SK-N-SH treated with all-trans-retinoic acid at 6 μM for 48 hours (cell line): Measurements from ENCODE around the gene ACADL.

ENCODE experiments used
- ATAC-seq: fragments of 200-7000 bp; cut with Tn5 transposase; 3 replicates; pipeline ENCODE4 v1.9.1; 2020; ENCODE audit warnings: mild to moderate bottlenecking, moderate library complexity
- ARNTL ChIP-seq: fragments of 450-650 bp; formaldehyde crosslinking; IDR thresholded peaks from 2 replicates; pipeline ENCODE4 v1.5.0; 2020; ENCODE audit warnings: low read depth, mild to moderate bottlenecking, moderate library complexity, borderline replicate concordance
- BACH2 ChIP-seq: fragments of 250-450 bp; sonication (Bioruptor Pico); IDR thresholded peaks from 2 replicates; pipeline ENCODE4 v1.9.0; 2021; ENCODE audit warnings: mild to moderate bottlenecking, borderline replicate concordance
- CSDC2 ChIP-seq: fragments of 250-450 bp; sonication (Bioruptor Pico); IDR thresholded peaks from 2 replicates; pipeline ENCODE4 v1.5.0; 2020; ENCODE audit warnings: mild to moderate bottlenecking, moderate library complexity
- ESRRG ChIP-seq: fragments of 250-450 bp; sonication (Bioruptor Pico); IDR thresholded peaks from 2 replicates; pipeline ENCODE4 v1.6.1; 2021; ENCODE audit warnings: mild to moderate bottlenecking
- GLIS3 ChIP-seq: fragments of 250-450 bp; sonication (Bioruptor Pico); IDR thresholded peaks from 2 replicates; pipeline ENCODE4 v1.5.0; 2020; ENCODE audit warnings: mild to moderate bottlenecking, moderate library complexity
- ISL1 ChIP-seq: fragments of 250-450 bp; sonication (Bioruptor Pico); IDR thresholded peaks from 2 replicates; pipeline ENCODE4 v2.1.2; 2022; ENCODE audit warnings: mild to moderate bottlenecking, moderate library complexity
- PPARA ChIP-seq: fragments of 250-450 bp; sonication (Bioruptor Pico); IDR thresholded peaks from 2 replicates; pipeline ENCODE4 v1.5.0; 2020; ENCODE audit warnings: mild to moderate bottlenecking, borderline replicate concordance
- SNAI2 ChIP-seq: fragments of 250-450 bp; sonication (Bioruptor Pico); IDR thresholded peaks from 2 replicates; pipeline ENCODE4 v1.5.0; 2020; ENCODE audit warnings: mild to moderate bottlenecking, moderate library complexity
- TCF4 ChIP-seq: fragments of 250-450 bp; sonication (Bioruptor Pico); IDR thresholded peaks from 2 replicates; pipeline ENCODE4 v1.8.0; 2021; ENCODE audit warnings: mild to moderate bottlenecking, moderate library complexity, borderline replicate concordance
- TOX ChIP-seq: fragments of 250-450 bp; sonication (Bioruptor Pico); IDR thresholded peaks from 2 replicates; pipeline ENCODE4 v1.8.0; 2021; ENCODE audit warnings: mild to moderate bottlenecking, moderate library complexity, borderline replicate concordance
- ZC3H10 ChIP-seq: fragments of 250-450 bp; sonication (Bioruptor Pico); IDR thresholded peaks from 2 replicates; pipeline ENCODE4 v1.5.1; 2021; ENCODE audit warnings: mild to moderate bottlenecking, moderate library complexity
- ZFP3 ChIP-seq: fragments of 250-450 bp; sonication (Bioruptor Pico); IDR thresholded peaks from 2 replicates; pipeline ENCODE4 v1.5.0; 2020; ENCODE audit warnings: mild to moderate bottlenecking, moderate library complexity
- ZNF565 ChIP-seq: fragments of 450-650 bp; formaldehyde crosslinking; conservative IDR thresholded peaks from 2 replicates; pipeline ENCODE4 v1.5.0; 2020; ENCODE audit warnings: low read depth, mild to moderate bottlenecking, moderate library complexity
- ZNF70 ChIP-seq: fragments of 450-650 bp; formaldehyde crosslinking; IDR thresholded peaks from 2 replicates; pipeline ENCODE4 v1.5.0; 2020; ENCODE audit warnings: mild to moderate bottlenecking, moderate library complexity
- TF ChIP-seq, protein P1 (sequence below): fragments of 250-450 bp; sonication (Bioruptor Pico); IDR thresholded peaks from 2 replicates; pipeline ENCODE4 v1.5.1; 2021; ENCODE audit warnings: mild to moderate bottlenecking, moderate library complexity
- TF ChIP-seq, protein P2 (sequence below): fragments of 250-450 bp; sonication (Bioruptor Pico); IDR thresholded peaks from 2 replicates; pipeline ENCODE4 v1.5.1; 2020; ENCODE audit warnings: low read depth, mild to moderate bottlenecking, moderate library complexity
- TF ChIP-seq, protein P3 (sequence below): fragments of 250-450 bp; sonication (Bioruptor Pico); IDR thresholded peaks from 2 replicates; pipeline ENCODE4 v1.5.0; 2020; ENCODE audit warnings: mild to moderate bottlenecking, moderate library complexity
- TF ChIP-seq, protein P4 (sequence below): fragments of 250-450 bp; sonication (Bioruptor Pico); IDR thresholded peaks from 2 replicates; pipeline ENCODE4 v1.8.0; 2021; ENCODE audit warnings: low read depth, mild to moderate bottlenecking, moderate library complexity, borderline replicate concordance

ACADL gene

DNA sequence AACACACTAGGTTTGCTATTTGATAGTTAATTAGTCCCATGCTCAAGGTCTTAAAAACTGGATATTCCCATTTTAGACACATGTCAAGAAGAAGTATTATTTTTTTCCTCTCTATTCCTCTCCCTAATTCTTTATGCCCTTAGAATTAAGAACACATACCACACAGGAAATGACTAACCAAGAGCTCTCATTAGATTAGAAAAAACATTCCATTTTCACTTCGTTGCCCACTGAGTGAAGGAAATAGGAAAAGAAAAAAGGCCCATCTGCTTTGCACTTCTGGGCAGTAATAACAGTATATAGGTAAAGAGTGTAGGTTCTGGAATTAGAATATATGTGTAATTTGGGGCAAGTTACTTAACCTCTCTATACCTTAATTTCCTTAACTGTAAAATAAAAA is 26.9 kb downstream of the ACADL start (continued):
- TF ChIP-seq, protein P1, sequence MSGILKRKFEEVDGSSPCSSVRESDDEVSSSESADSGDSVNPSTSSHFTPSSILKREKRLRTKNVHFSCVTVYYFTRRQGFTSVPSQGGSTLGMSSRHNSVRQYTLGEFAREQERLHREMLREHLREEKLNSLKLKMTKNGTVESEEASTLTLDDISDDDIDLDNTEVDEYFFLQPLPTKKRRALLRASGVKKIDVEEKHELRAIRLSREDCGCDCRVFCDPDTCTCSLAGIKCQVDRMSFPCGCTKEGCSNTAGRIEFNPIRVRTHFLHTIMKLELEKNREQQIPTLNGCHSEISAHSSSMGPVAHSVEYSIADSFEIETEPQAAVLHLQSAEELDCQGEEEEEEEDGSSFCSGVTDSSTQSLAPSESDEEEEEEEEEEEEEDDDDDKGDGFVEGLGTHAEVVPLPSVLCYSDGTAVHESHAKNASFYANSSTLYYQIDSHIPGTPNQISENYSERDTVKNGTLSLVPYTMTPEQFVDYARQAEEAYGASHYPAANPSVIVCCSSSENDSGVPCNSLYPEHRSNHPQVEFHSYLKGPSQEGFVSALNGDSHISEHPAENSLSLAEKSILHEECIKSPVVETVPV: no peak

DNA sequence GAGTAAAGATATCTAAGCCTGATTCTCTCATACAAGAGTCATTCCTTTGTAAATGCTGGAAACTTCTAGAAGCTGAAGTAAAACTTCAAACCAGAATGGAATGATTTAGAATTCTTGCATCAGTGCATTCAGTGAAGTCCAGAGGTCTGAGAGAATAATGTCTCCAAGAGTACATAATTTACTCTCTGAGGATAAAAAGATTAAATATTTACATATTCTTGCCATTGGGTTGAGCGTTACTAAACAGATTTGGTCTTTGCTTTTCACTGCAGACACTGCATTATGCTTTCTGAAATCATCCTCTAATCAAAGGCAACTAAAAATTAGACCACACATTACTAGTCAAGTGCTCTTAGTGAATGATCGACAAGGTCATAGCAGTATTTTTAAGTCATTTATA is 27.5 kb downstream of the ACADL start:
- ATAC-seq: no peak
- TF ChIP-seq TCF4 (CRISPR knock-in tag): no peak
- TF ChIP-seq TOX (CRISPR knock-in tag): no peak
- no peak for TF ChIP-seq ARNTL
- no peak for TF ChIP-seq ISL1 (CRISPR knock-in tag)
- no peak for TF ChIP-seq ZNF70
- TF ChIP-seq CSDC2 (CRISPR knock-in tag): no peak
- TF ChIP-seq, all 23 proteins: peak for 0

DNA sequence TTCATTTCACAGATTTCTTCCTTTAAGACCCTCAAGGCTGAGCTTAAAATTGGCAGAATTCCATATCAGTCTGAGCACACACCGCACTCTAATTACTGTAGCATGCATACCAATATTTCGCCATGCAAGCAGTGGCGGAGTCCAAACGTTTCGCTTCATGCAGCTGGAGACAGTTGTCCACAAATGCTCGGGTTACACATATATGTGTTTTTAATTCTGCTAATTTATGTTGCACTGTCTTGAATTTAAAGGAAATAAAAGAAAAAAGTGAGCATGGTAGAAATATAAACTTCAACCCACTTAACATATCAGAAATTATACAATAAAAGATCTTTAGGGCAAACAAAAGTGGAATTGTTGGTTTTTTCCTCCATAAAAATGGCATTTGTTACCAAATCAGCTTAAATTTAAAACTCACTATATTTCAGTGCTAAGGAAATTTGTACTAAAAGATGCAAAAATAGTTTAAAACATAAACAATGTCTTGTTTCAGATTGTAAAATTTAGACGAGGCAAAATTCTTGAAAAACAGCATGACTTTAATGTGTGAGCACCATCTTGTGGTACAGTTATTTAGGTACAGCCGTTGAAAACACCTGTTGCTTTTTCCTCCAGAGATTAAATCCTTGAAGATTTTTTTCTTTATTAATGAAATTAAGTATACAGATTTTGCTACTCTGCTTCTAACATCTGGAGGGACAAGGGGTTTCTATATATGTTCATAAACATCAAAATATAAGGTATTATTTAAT is 30.0 kb downstream of the ACADL start:
- TF ChIP-seq ZNF565 (CRISPR knock-in tag) (no peak), ESRRG (CRISPR knock-in tag) (no peak), ARNTL (no peak), SNAI2 (CRISPR knock-in tag) (no peak), BACH2 (no peak), TCF4 (CRISPR knock-in tag) (no peak), GLIS3 (no peak), TOX (CRISPR knock-in tag) (no peak), CSDC2 (CRISPR knock-in tag) (no peak), ZNF70 (no peak), ZFP3 (CRISPR knock-in tag) (no peak), PPARA (CRISPR knock-in tag) (no peak)
- TF ChIP-seq, protein P2, sequence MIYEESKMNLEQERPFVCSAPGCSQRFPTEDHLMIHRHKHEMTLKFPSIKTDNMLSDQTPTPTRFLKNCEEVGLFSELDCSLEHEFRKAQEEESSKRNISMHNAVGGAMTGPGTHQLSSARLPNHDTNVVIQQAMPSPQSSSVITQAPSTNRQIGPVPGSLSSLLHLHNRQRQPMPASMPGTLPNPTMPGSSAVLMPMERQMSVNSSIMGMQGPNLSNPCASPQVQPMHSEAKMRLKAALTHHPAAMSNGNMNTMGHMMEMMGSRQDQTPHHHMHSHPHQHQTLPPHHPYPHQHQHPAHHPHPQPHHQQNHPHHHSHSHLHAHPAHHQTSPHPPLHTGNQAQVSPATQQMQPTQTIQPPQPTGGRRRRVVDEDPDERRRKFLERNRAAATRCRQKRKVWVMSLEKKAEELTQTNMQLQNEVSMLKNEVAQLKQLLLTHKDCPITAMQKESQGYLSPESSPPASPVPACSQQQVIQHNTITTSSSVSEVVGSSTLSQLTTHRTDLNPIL (CRISPR knock-in tag): no peak
- TF ChIP-seq, protein P3, sequence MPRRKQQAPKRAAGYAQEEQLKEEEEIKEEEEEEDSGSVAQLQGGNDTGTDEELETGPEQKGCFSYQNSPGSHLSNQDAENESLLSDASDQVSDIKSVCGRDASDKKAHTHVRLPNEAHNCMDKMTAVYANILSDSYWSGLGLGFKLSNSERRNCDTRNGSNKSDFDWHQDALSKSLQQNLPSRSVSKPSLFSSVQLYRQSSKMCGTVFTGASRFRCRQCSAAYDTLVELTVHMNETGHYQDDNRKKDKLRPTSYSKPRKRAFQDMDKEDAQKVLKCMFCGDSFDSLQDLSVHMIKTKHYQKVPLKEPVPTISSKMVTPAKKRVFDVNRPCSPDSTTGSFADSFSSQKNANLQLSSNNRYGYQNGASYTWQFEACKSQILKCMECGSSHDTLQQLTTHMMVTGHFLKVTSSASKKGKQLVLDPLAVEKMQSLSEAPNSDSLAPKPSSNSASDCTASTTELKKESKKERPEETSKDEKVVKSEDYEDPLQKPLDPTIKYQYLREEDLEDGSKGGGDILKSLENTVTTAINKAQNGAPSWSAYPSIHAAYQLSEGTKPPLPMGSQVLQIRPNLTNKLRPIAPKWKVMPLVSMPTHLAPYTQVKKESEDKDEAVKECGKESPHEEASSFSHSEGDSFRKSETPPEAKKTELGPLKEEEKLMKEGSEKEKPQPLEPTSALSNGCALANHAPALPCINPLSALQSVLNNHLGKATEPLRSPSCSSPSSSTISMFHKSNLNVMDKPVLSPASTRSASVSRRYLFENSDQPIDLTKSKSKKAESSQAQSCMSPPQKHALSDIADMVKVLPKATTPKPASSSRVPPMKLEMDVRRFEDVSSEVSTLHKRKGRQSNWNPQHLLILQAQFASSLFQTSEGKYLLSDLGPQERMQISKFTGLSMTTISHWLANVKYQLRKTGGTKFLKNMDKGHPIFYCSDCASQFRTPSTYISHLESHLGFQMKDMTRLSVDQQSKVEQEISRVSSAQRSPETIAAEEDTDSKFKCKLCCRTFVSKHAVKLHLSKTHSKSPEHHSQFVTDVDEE (CRISPR knock-in tag): no peak
- TF ChIP-seq, protein P4, sequence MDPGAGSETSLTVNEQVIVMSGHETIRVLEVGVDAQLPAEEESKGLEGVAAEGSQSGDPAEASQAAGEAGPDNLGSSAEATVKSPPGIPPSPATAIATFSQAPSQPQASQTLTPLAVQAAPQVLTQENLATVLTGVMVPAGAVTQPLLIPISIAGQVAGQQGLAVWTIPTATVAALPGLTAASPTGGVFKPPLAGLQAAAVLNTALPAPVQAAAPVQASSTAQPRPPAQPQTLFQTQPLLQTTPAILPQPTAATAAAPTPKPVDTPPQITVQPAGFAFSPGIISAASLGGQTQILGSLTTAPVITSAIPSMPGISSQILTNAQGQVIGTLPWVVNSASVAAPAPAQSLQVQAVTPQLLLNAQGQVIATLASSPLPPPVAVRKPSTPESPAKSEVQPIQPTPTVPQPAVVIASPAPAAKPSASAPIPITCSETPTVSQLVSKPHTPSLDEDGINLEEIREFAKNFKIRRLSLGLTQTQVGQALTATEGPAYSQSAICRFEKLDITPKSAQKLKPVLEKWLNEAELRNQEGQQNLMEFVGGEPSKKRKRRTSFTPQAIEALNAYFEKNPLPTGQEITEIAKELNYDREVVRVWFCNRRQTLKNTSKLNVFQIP (CRISPR knock-in tag): no peak
- TF ChIP-seq, all 23 proteins: peak for 0
- peak; percentile 65; the same call in 2 of the 3 replicates for ATAC-seq

DNA sequence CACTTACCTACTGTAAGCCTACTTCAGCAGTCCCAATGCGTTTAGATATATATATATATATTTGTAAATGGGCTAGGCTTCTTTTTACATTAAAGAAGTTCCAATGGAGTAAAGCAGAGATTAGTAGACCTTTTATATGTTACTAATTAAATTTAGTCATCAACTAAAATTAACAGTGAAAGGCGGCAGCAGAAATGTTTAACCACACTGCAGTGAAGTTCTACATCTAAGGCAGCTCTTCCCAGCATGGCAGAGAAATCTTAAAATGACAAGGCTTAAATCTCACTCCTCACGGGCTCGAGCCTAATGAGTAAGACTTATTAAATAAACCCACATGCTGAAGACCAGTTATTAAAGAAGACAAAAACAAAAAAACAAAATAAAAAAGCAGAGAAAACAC is 34.9 kb downstream of the ACADL start:
- ATAC-seq: no peak
- TF ChIP-seq, protein P3 (CRISPR knock-in tag): no peak
- TF ChIP-seq ISL1 (CRISPR knock-in tag) (no peak), ZNF70 (no peak), CSDC2 (CRISPR knock-in tag) (no peak), ARNTL (no peak), GLIS3 (no peak), ZC3H10 (CRISPR knock-in tag) (no peak), ZNF565 (CRISPR knock-in tag) (no peak), TCF4 (CRISPR knock-in tag) (no peak), BACH2 (no peak)
- TF ChIP-seq, protein P1: no peak
- TF ChIP-seq, protein P4 (CRISPR knock-in tag): no peak
- TF ChIP-seq, protein P2 (CRISPR knock-in tag): no peak
